Hair follicular keratinocyte (primary cell): ENCODE results near the gene IFNG. TPM values are rescaled to one million over a fixed set of nuclear protein-coding genes. Genes with fewer than 3 reads are reported as not detected.

Source experiments
- total RNA-seq: library from RNA; depleted of rRNA; stranded (reverse); fragments of >200 nt; gene quantifications from 2 replicates; pipeline ENCODE4 v1.2.3, GENCODE V29; 2015

The IFNG gene
- not detected in 2 replicates for total RNA-seq

DNA sequence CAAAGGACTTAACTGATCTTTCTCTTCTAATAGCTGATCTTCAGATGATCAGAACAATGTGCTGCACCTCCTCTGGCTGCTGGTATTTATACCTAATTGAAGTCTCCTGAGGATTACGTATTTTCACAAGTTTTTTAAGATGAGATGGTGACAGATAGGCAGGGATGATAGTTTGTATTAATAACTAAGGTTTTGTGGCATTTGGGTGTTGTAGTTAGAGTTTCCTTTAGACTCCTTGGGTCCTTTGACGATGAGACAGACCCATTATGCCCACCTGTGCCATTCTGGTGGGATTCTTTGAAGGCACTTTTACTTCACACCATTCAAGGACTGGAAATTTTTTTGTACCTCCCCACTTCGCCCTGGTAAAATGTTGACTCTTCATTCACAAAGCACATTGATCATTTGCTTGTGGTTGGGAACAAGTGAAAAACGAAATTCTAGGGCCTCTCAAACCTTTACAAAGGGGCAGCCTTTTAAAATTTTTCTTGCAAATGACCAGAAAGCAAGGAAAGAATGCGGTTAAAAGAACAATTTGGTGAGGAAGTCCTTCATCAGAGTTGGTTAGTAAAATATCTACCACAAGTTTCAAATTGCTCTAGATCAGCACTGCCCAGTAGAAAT, at the start of gene IFNG:
Gene IFNG, minus strand, starts transcription at position 60 of the 624 bp plus-strand sequence. CDS start 125 bp downstream, outside the sequence.

Other genes with a start within 250 kb of the IFNG start
- not detected in 2 replicates for gene IFNG-AS1, start 170.3 kb downstream of the IFNG start, total RNA-seq
- gene IL26, start 66.1 kb upstream of the IFNG start, total RNA-seq, result not detected in 2 replicates
- not detected in 2 replicates for gene IL22, start 93.9 kb upstream of the IFNG start, total RNA-seq
- gene MDM1, start 172.6 kb upstream of the IFNG start, total RNA-seq, result 4.1 and 6.7 TPM in 2 replicates